ENCODE results near the gene SYP.

Gene SYP

DNA sequence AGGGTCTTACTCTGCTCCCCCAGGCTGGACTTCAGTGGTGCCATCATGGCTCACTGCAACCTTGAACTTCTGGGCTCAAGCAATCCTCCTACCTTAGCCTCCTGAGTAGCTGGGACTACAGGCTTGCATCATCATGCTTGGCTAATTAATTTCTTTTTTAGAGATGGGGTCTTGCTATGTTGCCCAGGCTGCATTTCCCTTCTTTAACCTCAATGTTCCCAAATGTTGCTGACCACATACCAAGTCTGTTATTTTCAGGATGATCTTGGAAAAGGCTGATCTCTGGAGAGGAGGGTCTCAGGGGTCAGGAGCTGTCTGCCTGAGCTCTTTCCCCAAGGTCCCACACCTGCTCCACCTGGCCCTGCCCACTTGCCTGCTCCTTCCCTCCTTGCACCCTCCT lies 20.1 kb upstream of the SYP start:
- no peak for DNase-seq (ENCODE audit: low spot score)

DNA sequence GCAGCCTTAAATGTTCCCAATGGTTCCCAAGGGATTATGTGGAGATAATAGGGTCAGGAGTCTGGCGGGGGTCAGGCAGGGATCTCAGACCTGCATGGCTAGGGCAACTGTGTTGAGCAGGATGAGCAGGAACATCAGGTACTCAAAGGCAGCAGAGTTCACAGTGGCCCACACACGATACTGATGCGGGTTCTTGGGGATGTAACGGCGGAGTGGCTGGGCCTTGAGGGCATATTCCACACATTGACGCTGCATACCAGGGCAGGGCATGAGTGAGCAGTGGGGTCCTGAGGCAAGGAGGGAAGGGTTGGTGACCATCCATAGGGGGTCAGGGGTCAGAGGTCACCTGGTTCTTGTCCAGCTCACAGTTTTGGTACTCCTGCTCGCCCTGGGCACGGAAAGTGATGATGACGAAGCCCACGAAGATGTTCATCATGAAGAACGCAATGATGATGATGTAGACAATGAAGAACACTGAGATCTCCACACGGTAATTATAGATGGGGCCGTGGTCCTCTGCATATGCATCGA lies 15.1 kb upstream of the SYP start:
- no peak for DNase-seq (ENCODE audit: low spot score)

DNA sequence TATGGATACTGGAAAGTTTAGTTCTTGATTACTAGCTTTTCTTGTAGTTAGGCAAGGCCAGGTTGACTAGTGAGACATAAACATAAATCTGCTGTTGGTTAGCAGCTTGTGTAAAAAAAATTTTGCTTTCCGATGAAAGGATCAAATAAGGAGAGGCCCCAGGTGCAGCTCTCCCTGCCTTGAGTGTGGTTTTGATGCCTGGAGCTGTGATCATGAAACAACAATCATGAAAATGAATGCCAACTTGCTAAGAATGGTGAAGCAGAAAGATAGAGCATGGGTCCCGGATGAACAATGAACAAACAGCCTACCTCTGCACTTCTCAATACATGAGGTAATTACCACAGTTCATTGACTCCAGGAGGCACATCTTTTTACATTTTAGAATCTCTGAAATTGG lies 14.4 kb upstream of the SYP start:
- DNase-seq (ENCODE audit: low spot score): no peak

DNA sequence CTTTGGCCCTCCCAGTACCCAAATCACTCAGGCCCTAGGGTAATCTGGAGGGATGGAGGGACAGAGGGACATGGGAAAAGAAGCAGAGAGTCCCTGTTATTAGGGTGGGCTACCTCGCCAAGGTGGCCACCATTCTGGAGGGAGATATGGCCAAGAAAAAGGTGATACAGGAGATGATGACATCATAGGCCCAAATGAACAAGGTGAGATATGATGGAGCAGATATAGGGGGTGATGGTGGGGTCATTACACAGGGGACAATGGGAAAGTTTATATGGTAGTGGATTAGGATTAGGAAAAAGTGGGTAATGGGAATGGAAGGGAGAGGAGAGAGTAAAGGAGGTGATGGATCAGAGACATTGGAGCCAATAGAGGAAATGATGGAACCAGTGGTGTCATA lies 12.9 kb upstream of the SYP start:
- DNase-seq (ENCODE audit: low spot score): no peak

DNA sequence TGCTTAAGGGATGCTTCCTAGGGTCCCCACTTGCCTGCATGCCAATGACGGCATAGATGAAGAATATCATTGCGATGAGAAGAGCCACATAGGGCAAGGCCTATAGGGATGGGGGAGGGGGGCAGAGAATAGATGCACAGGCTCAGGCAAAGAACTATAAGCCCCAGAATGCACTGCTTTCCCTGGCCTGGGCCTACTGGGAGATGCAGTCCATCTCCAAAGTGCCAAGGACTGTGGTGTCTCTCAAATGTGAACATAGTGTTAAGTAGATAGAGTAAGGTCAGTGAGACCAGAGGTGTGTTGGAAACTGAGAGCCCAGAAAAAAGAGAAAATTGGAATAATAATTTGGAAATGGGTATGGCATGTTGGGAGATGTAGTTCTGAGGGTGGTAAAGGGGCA lies 12.2 kb upstream of the SYP start:
- DNase-seq (ENCODE audit: low spot score): no peak

DNA sequence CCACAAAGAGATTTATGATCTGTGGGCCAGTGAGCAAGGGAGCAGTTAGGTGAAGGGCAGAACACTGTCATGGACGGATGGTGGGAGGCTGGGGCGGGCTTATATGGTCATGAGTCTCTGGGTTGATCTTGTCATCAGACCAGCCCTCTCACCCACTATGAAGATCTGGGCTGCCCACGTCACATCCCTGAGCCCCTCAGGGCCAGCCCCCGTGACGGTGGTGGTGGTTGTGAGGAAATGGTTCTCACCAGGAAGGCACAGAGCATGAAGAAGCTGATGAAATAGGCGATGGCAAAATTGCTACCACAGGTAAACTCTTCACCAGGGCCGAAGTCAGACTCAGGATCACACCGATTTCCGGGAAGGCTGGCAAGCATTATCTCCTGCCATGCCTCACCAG lies 11.1 kb upstream of the SYP start:
- no peak for DNase-seq (ENCODE audit: low spot score)

DNA sequence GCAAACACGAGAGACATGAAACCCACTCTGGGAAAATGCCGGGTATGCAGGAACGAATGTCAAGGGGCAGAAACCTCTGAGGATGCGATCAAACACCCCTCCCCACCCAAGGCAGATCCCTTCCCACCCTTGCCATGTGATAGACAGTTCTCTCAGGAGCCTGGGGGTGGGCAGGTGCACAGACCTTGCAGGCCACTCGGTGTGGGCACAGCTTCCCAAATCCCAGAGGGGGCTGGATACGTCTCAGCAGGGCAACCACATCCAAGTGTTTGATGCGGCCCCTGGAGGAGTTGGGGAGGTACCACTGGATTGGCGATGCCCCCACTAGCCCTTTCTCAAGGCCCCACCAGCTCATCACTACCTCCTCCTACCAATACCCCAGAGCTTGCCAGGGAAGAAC lies 10.4 kb upstream of the SYP start:
- no peak for DNase-seq (ENCODE audit: low spot score)

DNA sequence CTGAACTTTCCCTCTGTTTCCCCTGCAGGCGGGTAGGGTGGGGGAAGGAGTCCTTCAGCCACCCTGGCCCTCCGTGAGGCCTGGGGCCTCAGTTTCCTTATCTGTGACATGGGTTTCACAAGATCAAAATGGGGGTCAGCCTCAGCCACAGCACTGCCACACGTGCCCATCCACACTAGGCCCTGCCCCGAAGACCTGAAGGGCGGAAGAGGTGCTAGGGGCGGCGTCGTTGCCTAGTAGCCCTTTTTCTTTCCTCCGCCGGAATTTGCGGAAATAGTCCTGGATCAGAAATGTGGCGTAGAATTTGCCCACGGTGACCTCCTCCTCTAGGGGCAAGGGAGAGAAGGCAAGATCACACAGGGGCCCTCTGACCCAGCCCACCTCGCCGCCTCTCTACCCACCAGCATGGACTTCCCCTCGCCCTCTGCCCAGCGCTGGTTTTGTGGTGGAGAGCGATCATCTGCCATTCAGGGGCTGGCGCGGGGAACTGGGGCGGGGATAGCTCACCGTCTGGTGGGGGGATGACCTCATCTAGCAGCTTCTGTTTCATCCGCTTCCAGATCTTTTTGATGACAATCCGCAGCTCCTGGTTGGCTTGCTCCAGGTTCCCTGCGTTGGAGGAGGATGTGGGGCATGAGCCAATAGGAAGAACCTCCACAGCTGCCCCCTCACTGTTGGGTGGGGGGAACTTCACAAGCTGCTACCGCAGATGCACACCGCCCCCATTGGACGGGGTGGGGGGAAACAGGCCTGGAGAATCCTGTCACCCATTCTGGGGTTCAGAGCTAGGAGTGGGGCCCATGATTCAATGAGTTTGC lies 9.7 kb upstream of the SYP start:
- DNase-seq (ENCODE audit: low spot score): no peak

DNA sequence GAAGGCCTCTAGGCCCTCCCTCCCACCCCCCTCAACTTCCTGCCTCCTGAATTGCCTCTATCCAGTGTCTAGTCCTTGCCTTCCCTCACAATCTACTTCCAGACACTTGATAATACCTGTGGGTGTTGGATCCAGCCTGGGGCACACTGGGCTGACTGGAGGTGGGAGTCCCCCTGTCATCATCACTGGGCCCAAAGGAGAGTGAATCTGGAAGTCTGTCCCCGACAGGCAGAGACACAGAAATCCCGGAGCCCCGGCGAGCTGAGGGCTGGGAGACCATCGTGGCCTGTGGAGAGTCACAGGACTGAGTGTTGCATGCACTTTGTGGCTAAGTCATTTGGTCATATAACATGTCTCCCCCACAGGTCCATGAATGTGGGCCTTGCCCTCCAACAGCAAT lies 8.4 kb upstream of the SYP start:
- DNase-seq (ENCODE audit: low spot score): no peak

DNA sequence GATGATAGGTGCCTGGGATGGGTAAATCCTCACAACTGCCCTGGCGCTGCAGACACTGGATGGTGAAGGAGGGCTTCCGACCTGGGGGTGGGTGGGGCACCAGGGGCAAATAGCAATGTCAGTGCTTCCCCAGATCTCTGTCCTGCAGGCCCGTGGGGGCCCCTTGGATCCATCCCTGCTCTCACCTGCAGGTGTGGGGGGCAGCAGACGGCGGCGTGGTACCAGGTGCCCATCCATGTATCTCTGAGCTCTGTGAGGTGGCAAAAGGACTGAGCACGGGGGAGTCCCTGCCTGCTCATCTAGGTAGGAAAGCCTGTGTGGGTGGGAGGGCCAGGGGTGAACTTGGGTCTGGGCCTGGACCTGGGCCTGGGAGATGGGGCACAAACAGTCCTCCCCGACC lies 6.5 kb upstream of the SYP start:
- DNase-seq (ENCODE audit: low spot score): no peak

DNA sequence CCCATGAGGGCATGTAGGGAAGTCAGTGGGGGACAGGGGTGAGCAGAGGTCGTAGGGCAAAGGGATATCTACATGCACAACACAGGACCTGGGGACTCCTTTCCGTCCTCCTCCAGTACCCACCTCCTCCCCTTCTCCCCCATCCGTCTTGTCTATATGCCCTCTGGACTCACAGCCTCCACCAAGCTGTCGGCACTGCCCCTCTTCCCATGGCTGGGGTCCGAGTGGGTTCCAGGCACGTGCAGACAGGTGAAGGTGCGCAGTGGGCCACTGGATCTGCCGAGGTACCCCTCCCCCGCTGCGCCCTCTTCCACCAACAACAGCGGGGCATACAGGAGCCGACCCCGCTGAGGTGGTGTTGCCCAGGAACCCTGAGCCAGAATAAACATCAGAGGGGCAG lies 5.5 kb upstream of the SYP start:
- DNase-seq (ENCODE audit: low spot score): no peak

DNA sequence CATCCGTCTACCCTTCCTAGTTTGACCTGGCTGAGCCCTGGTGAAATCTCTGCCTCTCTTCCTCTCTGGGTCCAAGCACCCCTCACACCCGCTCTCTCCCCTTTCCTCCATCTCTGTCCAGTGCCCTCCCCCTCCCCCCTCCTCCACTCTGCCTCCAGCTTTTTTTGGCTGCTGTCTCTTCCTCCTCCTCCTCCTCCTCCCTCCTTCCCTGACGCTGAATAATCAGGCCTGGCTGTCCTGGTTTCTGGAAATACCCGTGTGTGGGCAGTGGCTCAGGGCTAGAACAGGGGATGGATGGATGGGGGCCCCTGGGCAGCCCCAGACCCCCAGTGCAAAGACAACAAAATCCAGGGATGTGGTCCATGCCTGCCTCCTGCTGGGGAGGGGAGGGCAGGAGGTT lies 4.7 kb upstream of the SYP start:
- DNase-seq (ENCODE audit: low spot score): no peak

DNA sequence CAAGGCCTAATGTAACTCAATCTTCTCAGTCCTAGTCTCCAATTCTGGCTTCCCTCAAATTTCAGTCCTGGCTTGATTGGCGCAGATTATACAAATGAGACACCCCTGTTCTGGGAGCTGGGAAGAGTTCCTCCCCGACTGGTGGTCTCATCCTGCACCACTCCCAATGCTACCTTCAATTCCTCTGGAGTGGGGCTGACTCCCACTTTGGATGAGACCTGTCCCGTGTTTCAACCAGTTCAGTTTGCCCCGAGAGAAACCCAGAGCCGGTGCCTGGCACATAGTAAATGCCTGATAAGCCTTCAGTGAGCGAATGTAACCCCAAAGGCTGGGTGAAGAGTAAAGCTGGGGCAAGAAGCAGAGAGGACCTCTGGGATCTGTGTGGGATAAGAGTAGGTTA lies 4.0 kb upstream of the SYP start:
- DNase-seq (ENCODE audit: low spot score): no peak

DNA sequence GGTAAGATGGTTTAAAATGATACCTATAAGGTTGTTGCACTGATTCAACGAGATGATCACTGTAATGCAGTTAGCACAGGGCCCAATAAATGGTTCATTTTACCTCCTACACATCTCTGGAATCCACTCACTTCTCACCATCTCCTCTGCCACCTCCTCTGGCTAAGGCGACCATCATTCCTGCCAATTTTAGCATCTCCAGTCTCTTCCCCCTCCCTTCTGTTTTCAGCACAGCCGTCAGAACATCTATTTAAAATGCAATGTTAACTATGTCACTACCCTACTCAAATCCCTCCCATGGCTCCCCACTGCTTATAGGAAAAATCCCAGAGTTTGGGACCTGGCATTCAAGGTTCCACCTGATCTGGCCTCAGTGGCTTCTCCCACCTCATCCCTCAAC lies 3.5 kb upstream of the SYP start:
- no peak for DNase-seq (ENCODE audit: low spot score)

DNA sequence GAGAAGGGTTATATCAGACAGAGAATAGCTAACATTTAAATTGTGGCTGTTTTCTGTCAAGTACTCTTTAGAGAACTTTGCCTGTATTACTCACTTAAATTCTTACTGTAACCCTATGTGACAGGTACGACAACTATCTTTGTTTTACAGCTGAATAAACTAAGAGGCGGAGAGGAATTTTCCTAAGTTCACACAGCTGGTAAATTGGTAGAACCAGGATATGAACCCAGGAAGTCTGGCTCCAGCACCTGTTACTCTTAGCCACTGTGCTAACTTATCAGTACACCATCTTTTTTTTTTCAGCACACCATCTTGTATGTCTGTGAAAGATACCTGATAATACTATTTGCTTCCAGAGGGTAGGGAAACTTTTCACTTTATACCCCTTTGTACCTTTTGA lies 2.0 kb upstream of the SYP start:
- DNase-seq (ENCODE audit: low spot score): no peak

DNA sequence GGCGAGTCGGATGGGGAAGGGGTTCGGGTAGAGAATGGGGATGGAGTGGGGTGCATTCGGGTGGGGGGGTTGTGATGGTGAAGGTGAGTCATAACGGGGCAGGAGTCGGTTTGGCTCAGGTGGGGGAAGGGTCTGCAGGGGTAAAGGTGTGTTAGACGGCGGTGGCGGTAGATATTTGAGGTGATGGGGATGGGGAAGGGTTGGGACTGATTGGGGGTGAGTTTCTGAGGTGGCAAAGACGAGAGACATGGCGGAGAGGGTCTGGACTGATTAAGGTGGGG lies 738 bp downstream of the SYP start:
- no peak for DNase-seq (ENCODE audit: low spot score)

DNA sequence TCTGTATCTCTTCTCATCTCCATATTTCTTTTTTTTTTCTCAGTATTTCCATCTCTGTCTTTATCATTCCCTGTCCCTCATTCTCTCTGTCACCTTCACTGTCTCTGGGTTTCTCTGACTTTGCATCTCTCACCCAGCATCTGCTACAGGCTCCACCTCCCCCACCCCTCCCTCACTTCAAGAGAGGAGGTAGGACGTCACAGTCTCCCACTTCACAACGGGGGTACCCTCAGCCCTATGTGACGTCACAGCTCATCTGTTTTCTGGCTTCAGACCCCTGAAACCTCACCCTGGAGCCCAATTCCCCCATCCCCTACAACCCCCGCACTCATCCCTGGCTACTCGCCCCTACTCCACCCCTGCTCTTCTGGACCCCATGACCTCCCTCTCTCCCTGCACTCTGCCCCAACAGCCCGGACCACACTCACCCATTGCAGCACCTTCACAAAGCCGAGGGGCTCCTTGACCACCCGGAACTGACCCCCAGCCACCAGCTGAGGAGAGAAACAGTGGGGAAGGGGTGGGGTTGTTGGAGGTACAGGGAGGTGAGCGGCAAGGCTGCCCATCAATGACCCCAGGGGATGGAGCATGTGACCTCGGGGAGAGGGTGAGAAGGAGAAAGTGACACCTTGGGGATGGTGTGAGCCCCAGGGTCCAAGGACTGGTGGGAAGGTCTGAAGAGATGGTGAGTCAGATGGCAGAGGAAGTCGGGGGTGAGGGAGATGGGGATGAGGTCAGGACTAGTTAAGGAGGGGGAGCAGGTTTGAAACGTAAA lies 1.3 kb downstream of the SYP start:
- DNase-seq (ENCODE audit: low spot score): no peak

DNA sequence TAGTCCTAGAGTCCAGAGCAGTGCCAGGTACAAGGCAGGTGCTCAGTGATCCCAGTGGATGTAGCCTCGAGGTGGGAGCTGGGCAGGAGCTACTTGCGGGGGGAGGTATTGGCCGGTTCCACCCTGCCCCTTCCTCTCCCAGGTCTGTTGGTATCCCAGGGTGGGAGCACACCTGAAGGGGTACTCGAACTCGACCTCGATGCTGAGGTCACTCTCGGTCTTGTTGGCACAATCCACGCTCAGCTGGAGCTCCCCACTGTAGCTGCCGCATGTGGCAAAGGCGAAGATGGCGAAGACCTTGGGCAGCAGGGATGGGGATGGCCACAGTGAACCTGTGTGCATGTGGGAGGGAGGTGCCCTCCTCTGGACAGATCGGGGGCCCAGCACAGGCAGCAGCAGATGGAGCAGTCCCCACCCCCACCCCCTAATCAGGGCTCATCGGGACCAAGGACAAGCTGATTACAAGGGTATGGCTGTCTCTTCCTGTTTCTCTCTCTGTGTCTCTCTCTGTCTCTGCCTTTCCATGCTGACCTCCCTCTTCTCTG lies 2.4 kb downstream of the SYP start:
- DNase-seq (ENCODE audit: low spot score): no peak

DNA sequence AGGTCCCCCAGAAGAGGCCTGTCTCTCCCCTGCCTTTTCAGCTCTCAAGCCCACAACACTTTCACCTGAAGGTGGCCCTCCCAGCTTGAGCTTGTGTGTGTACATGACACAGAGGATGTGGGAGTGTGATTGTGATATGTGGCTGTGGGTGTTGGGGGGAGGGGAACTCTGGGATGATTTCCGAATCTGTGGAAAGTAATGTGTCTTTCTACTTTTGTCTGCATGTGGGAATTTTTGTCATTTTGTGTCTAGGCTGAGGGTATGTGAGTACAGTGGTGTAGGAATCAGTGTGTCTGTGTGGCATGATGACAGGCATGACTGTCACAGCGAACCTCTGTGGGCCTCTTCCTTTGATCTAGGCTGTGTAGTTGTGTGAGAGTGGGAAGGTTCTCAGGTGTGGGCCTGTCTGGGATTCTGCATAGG lies 6.4 kb downstream of the SYP start:
- DNase-seq (ENCODE audit: low spot score): no peak

DNA sequence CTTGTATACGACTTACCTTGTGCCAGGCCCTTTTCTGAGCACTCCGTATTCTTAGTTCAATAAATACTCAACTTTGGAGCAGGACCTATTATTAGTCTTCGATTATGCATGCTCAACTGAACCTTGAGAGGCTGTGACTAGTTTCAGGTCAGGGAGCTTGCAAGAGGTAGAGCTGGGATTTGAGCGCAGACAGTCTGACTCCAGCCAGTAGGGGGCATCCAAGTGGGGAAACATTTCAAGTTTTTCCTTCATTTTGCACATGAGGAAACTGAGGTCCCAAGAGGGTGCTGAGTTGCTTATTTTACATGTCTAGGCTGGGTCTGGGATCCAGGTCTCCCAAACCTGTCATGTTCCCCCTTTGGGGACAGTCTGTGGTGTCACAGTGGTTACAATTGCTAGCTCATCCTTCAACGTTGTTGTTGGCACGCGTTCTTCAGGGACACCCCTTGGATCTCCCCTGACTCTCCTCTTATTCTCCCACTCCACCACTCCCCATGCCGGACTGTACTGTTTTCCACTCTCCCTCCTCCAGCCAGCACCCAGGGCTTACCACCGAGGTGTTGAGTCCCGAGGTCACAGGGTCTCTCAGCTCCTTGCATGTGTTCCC lies 7.2 kb downstream of the SYP start:
- no peak for DNase-seq (ENCODE audit: low spot score)

DNA sequence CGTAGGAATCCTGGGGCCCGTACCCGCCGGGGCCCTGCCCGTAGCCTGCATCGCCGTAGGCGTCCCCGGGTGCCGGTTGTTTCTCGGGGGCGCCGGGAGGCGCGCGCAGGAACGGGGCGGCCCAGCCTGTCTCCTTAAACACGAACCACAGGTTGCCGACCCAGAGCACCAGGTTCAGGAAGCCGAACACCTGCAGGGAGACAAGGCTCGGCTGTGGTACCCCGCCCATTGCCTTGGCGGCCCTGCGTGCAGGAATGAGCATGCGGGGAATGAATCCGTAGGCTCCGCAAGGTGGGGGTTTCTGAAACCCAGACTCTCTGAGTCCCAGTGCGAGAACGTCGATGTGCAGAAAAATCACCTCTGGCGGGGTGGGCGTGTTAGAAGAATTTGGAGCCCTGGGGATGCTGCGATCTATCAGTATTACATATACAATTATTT lies 8.4 kb downstream of the SYP start:
- no peak for DNase-seq (ENCODE audit: low spot score)

DNA sequence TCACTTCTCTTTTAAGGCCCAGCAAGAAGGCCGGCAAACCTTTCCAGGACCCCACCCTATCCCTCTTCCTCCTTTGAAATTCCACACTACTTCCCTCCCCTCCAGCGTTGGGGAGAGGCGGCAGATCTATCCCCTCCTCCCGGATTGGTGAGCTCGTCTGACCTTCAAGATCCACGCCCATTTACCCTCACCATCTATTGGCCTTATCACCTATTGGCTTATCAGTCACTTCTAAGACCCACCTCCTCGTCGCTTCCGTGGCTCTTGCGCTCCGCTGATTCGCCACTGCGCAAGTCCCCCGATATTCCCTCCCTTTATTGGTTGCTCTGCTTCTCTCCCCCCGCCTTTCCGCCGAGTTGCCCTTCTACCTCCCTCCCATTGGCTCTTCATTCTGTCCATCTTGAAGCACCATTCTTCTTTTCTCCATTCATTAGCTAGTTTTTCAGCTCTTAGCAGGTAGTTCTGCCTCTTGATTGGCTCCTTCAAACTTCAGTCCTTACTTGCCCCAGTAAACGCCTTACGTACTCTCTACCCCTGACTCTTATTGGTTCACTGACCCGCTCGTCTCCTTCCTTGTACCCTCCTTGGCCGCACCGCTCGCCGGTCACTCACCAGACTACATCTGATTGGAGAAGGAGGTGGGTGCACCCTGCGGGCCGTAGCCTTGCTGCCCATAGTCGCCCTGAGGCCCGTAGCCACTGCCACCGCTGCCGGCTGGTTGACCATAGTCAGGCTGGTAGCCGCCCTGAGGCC lies 9.0 kb downstream of the SYP start:
- DNase-seq (ENCODE audit: low spot score): peak; percentile 99
